ENCODE data around the gene MRPL11. TPM values are rescaled to one million over a fixed set of nuclear protein-coding genes. Genes with fewer than 3 reads are reported as not detected.
A peak's percentile ranks its signal among the peaks of the same experiment; 100 is the strongest.

The MRPL11 gene
- total and polyA plus RNA-seq, 8 donors: 18.8 to 66.8 (median 40.6) TPM

- TF ChIP-seq POLR2A (IDR thresholded peaks at IDR 0.05) (no peak), POLR2AphosphoS5 (IDR thresholded peaks at IDR 0.05) (no peak), EP300 (IDR thresholded peaks at IDR 0.05) (no peak), CTCF (IDR thresholded peaks at IDR 0.05) (no peak)
- no peaks in the 10 kb centered on the region for H3K9me3 ChIP-seq
- no peaks in the 10 kb centered on the region for H3K36me3 ChIP-seq
- peaks cover 0 to 51% (median 42%) of the 10 kb centered on the region in 3 donors for H3K27me3 ChIP-seq
- DNase-seq: no peak
- intact Hi-C loops (cut with DNase I; ENCODE audit: low total_unique reads): loop anchor here (10.0 kb wide), 1 partner anchor 277 kb away; no protein-coding TSS in a partner anchor
- 56 to 75% (median 60%) methylated on average over 5 of the region's 5 CpGs for WGBS, 5 donors
- H3K4me3 ChIP-seq: no peak overlapping the region
- H3K4me1 ChIP-seq: peaks cover 0 to 28% (median 20%) of the 10 kb centered on the region in 4 donors
- no peak overlapping the region for H3K27ac ChIP-seq
Observed at GRCh38 chr11:66407651-66408050, 31.0 kb downstream of the MRPL11 start.

- Histone ChIP-seq H3K27ac (no peak overlapping the region), H3K27me3 (peaks cover 0 to 30% (median 0%) of the 10 kb centered on the region in 3 donors), H3K36me3 (no peaks in the 10 kb centered on the region), H3K4me3 (no peak overlapping the region), H3K9me3 (no peaks in the 10 kb centered on the region), H3K4me1 (no peaks in the 10 kb centered on the region)
- intact Hi-C loops (cut with DNase I; ENCODE audit: low total_unique reads): no loop called here
- WGBS, 5 donors: 81 to 87% (median 83%) methylated on average over 3 of the region's 3 CpGs
- no peak for DNase-seq
- TF ChIP-seq POLR2A (IDR thresholded peaks at IDR 0.05): no peak
- TF ChIP-seq CTCF (IDR thresholded peaks at IDR 0.05): no peak
- TF ChIP-seq POLR2AphosphoS5 (IDR thresholded peaks at IDR 0.05): no peak
- TF ChIP-seq EP300 (IDR thresholded peaks at IDR 0.05): no peak
Observed at GRCh38 chr11:66393954-66394353, 44.7 kb downstream of the MRPL11 start.

- H3K4me1 ChIP-seq: peaks cover 0 to 5% (median 3%) of the 10 kb centered on the region in 4 donors
- no peaks in the 10 kb centered on the region for H3K36me3 ChIP-seq
- no peak overlapping the region for H3K27ac ChIP-seq
- 57 to 79% (median 76%) methylated on average over 6 of the region's 6 CpGs for WGBS, 5 donors
- peaks cover 0 to 33% (median 0%) of the 10 kb centered on the region in 3 donors for H3K27me3 ChIP-seq
- no peaks in the 10 kb centered on the region for H3K9me3 ChIP-seq
- no peak overlapping the region for H3K4me3 ChIP-seq
- DNase-seq: no peak
- intact Hi-C loops (cut with DNase I; ENCODE audit: low total_unique reads): no loop called here
- no peak for TF ChIP-seq CTCF (IDR thresholded peaks at IDR 0.05)
- no peak for TF ChIP-seq EP300 (IDR thresholded peaks at IDR 0.05)
- TF ChIP-seq POLR2AphosphoS5 (IDR thresholded peaks at IDR 0.05): no peak
- no peak for TF ChIP-seq POLR2A (IDR thresholded peaks at IDR 0.05)
Observed at GRCh38 chr11:66391322-66391721, 47.3 kb downstream of the MRPL11 start.

- H3K36me3 ChIP-seq: no peaks in the 10 kb centered on the region
- H3K4me1 ChIP-seq: peaks cover 0 to 11% (median 10%) of the 10 kb centered on the region in 4 donors
- no peak overlapping the region for H3K4me3 ChIP-seq
- DNase-seq: peak; percentile 88 to 90
- H3K9me3 ChIP-seq: no peaks in the 10 kb centered on the region
- H3K27me3 ChIP-seq: peaks cover 0 to 33% (median 0%) of the 10 kb centered on the region in 3 donors
- intact Hi-C loops (cut with DNase I; ENCODE audit: low total_unique reads): loop anchor here (10.0 kb wide), 1 partner anchor 74 kb away; the partner anchor contains the start of gene CD248
- WGBS, 5 donors: 27 to 30% (median 29%) methylated on average over 7 to 8 of the region's 8 CpGs
- no peak overlapping the region for H3K27ac ChIP-seq
- TF ChIP-seq CTCF (IDR thresholded peaks at IDR 0.05): peak in 5 of 7 experiments; percentile 23 to 72 (median 66)
- no peak for TF ChIP-seq EP300 (IDR thresholded peaks at IDR 0.05)
Observed at GRCh38 chr11:66388780-66389386, 49.8 kb downstream of the MRPL11 start.
